Neural progenitor cell (in vitro differentiated cells): ENCODE measurements around the gene HYDIN.

ENCODE experiments used
- CTCF ChIP-seq: fragments of 200-600 bp; sonication (generic); IDR thresholded peaks from 2 replicates; pipeline ENCODE4 v1.5.1; 2017; ENCODE audit warnings: antibody characterized with exemption, mild to moderate bottlenecking
- EZH2 ChIP-seq: fragments of 200-600 bp; sonication (generic); IDR thresholded peaks from 2 replicates; pipeline ENCODE4 v1.6.1; 2017; ENCODE audit warnings: antibody characterized with exemption, mild to moderate bottlenecking, moderate library complexity
- EZH2phosphoT487 ChIP-seq: fragments of 200-600 bp; sonication (generic); IDR thresholded peaks from 2 replicates; pipeline ENCODE4 v1.6.1; 2017; ENCODE audit warnings: antibody characterized with exemption

GRCh38 chr16:70804734-70805169 lies 425.8 kb downstream of the HYDIN start:
- TF ChIP-seq CTCF, result no peak
- no peak for TF ChIP-seq EZH2phosphoT487
- no peak for TF ChIP-seq EZH2
